GM19328 (cell line): Measurements from ENCODE around the gene OR13C5.
"Not testable (repeated sequence)": the region's sequence is repeated elsewhere in the genome, so short reads cannot be mapped to it uniquely, and the experiment has no call there.

Source experiments
- ATAC-seq: cut with Tn5 transposase; IDR thresholded peaks from one replicate; pipeline ENCODE4 v1.9.1; 2021; ENCODE audit warnings: mild to moderate bottlenecking, moderate library complexity; ENCODE audit not compliant: unreplicated experiment

The OR13C5 gene

GRCh38 chr9:104599313-104599712 lies at the start of gene OR13C5:
Gene OR13C5 (minus strand): TSS chr9:104599413. CDS start chr9:104599413, 0 bp downstream.
- not testable (repeated sequence) for ATAC-seq

GRCh38 chr9:104635456-104635855 lies 36.2 kb upstream of the OR13C5 start:
- no peak for ATAC-seq

GRCh38 chr9:104633976-104634520 lies 34.8 kb upstream of the OR13C5 start:
- ATAC-seq = no peak

GRCh38 chr9:104625964-104626363 lies 26.8 kb upstream of the OR13C5 start:
- ATAC-seq = not testable (repeated sequence)

- ATAC-seq = no peak
Measured at GRCh38 chr9:104618104-104618503, 18.9 kb upstream of the OR13C5 start, which contains the start of gene OR13C9. Gene OR13C9 (minus strand): TSS chr9:104618204. CDS start chr9:104618204, 0 bp downstream.

- no peak for ATAC-seq
Measured at GRCh38 chr9:104617418-104617817, 18.2 kb upstream of the OR13C5 start.

GRCh38 chr9:104611213-104611612 lies 12.0 kb upstream of the OR13C5 start:
- ATAC-seq = no peak

GRCh38 chr9:104608336-104608735 lies 9.1 kb upstream of the OR13C5 start:
- no peak for ATAC-seq

GRCh38 chr9:104606152-104606551 lies 6.9 kb upstream of the OR13C5 start:
- no peak for ATAC-seq

GRCh38 chr9:104605527-104605926 lies 6.3 kb upstream of the OR13C5 start, which contains the start of gene OR13C2:
Gene OR13C2 (minus strand): TSS chr9:104605627. CDS start chr9:104605627, 0 bp downstream.
- ATAC-seq = not testable (repeated sequence)

GRCh38 chr9:104604801-104605200 lies 5.6 kb upstream of the OR13C5 start:
- ATAC-seq = no peak

GRCh38 chr9:104598749-104599148 lies 464 bp downstream of the OR13C5 start:
- ATAC-seq = not testable (repeated sequence)

GRCh38 chr9:104589626-104590025 lies 9.6 kb downstream of the OR13C5 start:
- ATAC-seq = no peak

- ATAC-seq = no peak
Measured at GRCh38 chr9:104586496-104587180, 12.6 kb downstream of the OR13C5 start.

GRCh38 chr9:104580562-104580961 lies 18.7 kb downstream of the OR13C5 start:
- no peak for ATAC-seq

- ATAC-seq = no peak
Measured at GRCh38 chr9:104577263-104577662, 21.9 kb downstream of the OR13C5 start.

GRCh38 chr9:104575456-104575855 lies 23.8 kb downstream of the OR13C5 start:
- no peak for ATAC-seq

- ATAC-seq = no peak
Measured at GRCh38 chr9:104572612-104573011, 26.6 kb downstream of the OR13C5 start.

GRCh38 chr9:104568868-104569267 lies 30.3 kb downstream of the OR13C5 start, which contains the start of gene OR13C8:
Gene OR13C8 (plus strand): TSS chr9:104569168. CDS start chr9:104569168, 0 bp downstream.
- ATAC-seq = no peak

- ATAC-seq = no peak
Measured at GRCh38 chr9:104564358-104564757, 34.9 kb downstream of the OR13C5 start.

GRCh38 chr9:104556830-104557634 lies 42.2 kb downstream of the OR13C5 start:
- ATAC-seq = no peak
